Naive thymus-derived CD4-positive, alpha-beta T cell (primary cell): ENCODE results near the gene TMC5. TPM values are rescaled to one million over a fixed set of nuclear protein-coding genes. Genes with fewer than 3 reads are reported as not detected.

Experiments
- ATAC-seq: fragments of 150-1000 bp; cut with Tn5 transposase; 2 replicates; pipeline ENCODE4 v1.10.0; 2021; ENCODE audit warnings: mild to moderate bottlenecking, moderate library complexity
- CTCF ChIA-PET: fragments of 350-600 bp; sonication (Branson Sonifier 250); formaldehyde crosslinking; loops from one replicate; lab custom pipeline; 2021; ENCODE audit warnings: antibody characterized with exemption; lab: Charles Lee
- POLR2A ChIA-PET: fragments of 350-600 bp; sonication (Branson Sonifier 250); formaldehyde crosslinking; loops from one replicate; lab custom pipeline; 2021; ENCODE audit warnings: antibody characterized with exemption, inconsistent platforms; lab: Charles Lee
- DNase-seq, 9 donors: peaks; one replicate each; pipeline versions ENCODE4 v3.0.0 to v3.0.0-alpha.2; 2020 to 2022; ENCODE audit warnings: mixed read lengths in 1 of 9
- H3K27ac ChIP-seq: one replicate; pipeline ENCODE4 v1.7.0; 2013; ENCODE audit warnings: mild to moderate bottlenecking, low read depth, low read length, moderate library complexity
- H3K27me3 ChIP-seq, 2 donors: one replicate each; pipeline ENCODE4 v1.7.0; 2013; ENCODE audit warnings: low read length in 2 of 2, mild to moderate bottlenecking in 2 of 2, moderate library complexity in 2 of 2; ENCODE audit not compliant: control insufficient read depth in 2 of 2, insufficient read depth in 2 of 2
- H3K36me3 ChIP-seq, 3 experiments: 1 replicate in 2 of 3; 2 replicates in 1 of 3; pipeline ENCODE4 v1.7.0; 2013; ENCODE audit warnings: low read length in 3 of 3, mild to moderate bottlenecking in 3 of 3, moderate library complexity in 1 of 3; ENCODE audit not compliant: insufficient read depth in 3 of 3, control insufficient read depth in 2 of 3
- H3K4me1 ChIP-seq, 2 donors: one replicate each; pipeline ENCODE4 v1.7.0; 2013; ENCODE audit warnings: low read length in 2 of 2, mild to moderate bottlenecking in 2 of 2, moderate library complexity in 1 of 2; ENCODE audit not compliant: control insufficient read depth in 2 of 2, insufficient read depth in 2 of 2
- H3K4me3 ChIP-seq: 2 replicates; pipeline ENCODE4 v1.7.0; 2013; ENCODE audit warnings: mild to moderate bottlenecking, low read length
- H3K9me3 ChIP-seq, 3 experiments: 1 replicate in 2 of 3; 2 replicates in 1 of 3; pipeline ENCODE4 v1.7.0; 2013; ENCODE audit warnings: low read length in 3 of 3; ENCODE audit not compliant: control insufficient read depth in 2 of 3
- H3K27ac Mint-ChIP-seq, 9 donors: one replicate each; pipeline ENCODE4 v1.8.0; 2020 to 2022; ENCODE audit warnings: mixed read lengths in 9 of 9, mild to moderate bottlenecking in 8 of 9, moderate library complexity in 5 of 9, inconsistent platforms in 2 of 9
- H3K27me3 Mint-ChIP-seq, 5 donors: one replicate each; pipeline ENCODE4 v1.8.0; 2021 to 2022; ENCODE audit warnings: mixed read lengths in 5 of 5, mild to moderate bottlenecking in 1 of 5
- H3K36me3 Mint-ChIP-seq, 5 donors: one replicate each; pipeline ENCODE4 v1.8.0; 2020 to 2022; ENCODE audit warnings: mixed read lengths in 5 of 5, mild to moderate bottlenecking in 3 of 5, inconsistent platforms in 1 of 5
- H3K4me1 Mint-ChIP-seq, 7 donors: one replicate each; pipeline ENCODE4 v1.8.0; 2020 to 2022; ENCODE audit warnings: mixed read lengths in 7 of 7, mild to moderate bottlenecking in 3 of 7, inconsistent platforms in 1 of 7
- H3K4me3 Mint-ChIP-seq, 10 donors: one replicate each; pipeline ENCODE4 v1.8.0; 2020 to 2022; ENCODE audit warnings: mild to moderate bottlenecking in 10 of 10, mixed read lengths in 10 of 10, moderate library complexity in 6 of 10, inconsistent platforms in 2 of 10
- H3K9me3 Mint-ChIP-seq, 11 donors: one replicate each; pipeline ENCODE4 v1.8.0; 2020 to 2022; ENCODE audit warnings: mixed read lengths in 11 of 11, mild to moderate bottlenecking in 4 of 11, inconsistent platforms in 1 of 11, moderate library complexity in 1 of 11
- intact Hi-C, 2 donors: fragments of 100-400 bp; cut with micrococcal nuclease; formaldehyde crosslinking; loops; one replicate each; pipeline ENCODE4 v1.15.1; 2023
- polyA plus RNA-seq, 2 donors: library from polyadenylated mRNA; unstranded; fragments of 300-500 nt; fragmentation: Illumina TruSeq; gene quantifications; one replicate each; pipeline ENCODE4 v1.2.3, GENCODE V29; 2021
- total RNA-seq, 6 experiments: library from RNA in 5 of 6; stranded (reverse) in 5 of 6; gene quantifications; 1 replicate in 5 of 6; 2 replicates in 1 of 6; pipeline ENCODE4 v1.2.3 and lab custom pipeline; 2021 to 2026

Gene TMC5
- total and polyA plus RNA-seq, 7 experiments from 2014 or later, result not detected

- no peaks in the 10 kb centered on the region for H3K9me3 Mint-ChIP-seq
- ChIA-PET POLR2A (interaction anchor here (0.7 to 1.2 kb wide), 2 partner anchors 33 to 35 kb away, joined by 3 to 4 read pairs; partner anchors contain the start of gene VPS35L), CTCF (interaction anchor here (0.7 to 1.3 kb wide), 2 partner anchors 18 to 1156 kb away, joined by 3 to 5 read pairs; no protein-coding TSS in a partner anchor)
- no peaks in the 10 kb centered on the region for H3K27me3 Mint-ChIP-seq
- H3K9me3 ChIP-seq, result no peaks in the 10 kb centered on the region
- peak overlapping the region; percentile 72 to 95 (median 88) for H3K27ac Mint-ChIP-seq
- peaks cover 49 to 78% (median 64%) of the 10 kb centered on the region in 7 donors for H3K4me1 Mint-ChIP-seq
- H3K4me3 Mint-ChIP-seq, result peak overlapping the region; percentile 86 to 99 (median 95)
- H3K36me3 ChIP-seq, result peaks cover 0 to 26% (median 0%) of the 10 kb centered on the region in 3 experiments
- DNase-seq (no peak), ATAC-seq (no peak)
- intact Hi-C loops, result loop anchor here in 1 of 2 donors (5.0 to 10.0 kb wide), 5 partner anchors 404 to 1984 kb away; partner anchors contain the start of genes ARL6IP1, SMG1 and THUMPD1
- H3K4me3 ChIP-seq, result peak overlapping the region; percentile 88
- H3K27ac ChIP-seq, result peak overlapping the region; percentile 82
- peaks cover 15 to 31% of the 10 kb centered on the region in 2 donors for H3K4me1 ChIP-seq
- no peaks in the 10 kb centered on the region for H3K27me3 ChIP-seq
- H3K36me3 Mint-ChIP-seq, result peaks cover 3 to 18% (median 13%) of the 10 kb centered on the region in 5 donors
These were observed 103.2 kb downstream of the TMC5 start for GRCh38 chr16:19520861-19521331.

- ATAC-seq (peak; percentile 88), DNase-seq (peak; percentile 82 to 95 (median 89))
- Histone ChIP-seq H3K36me3 (peaks cover 0 to 17% (median 0%) of the 10 kb centered on the region in 3 experiments), H3K27me3 (no peaks in the 10 kb centered on the region), H3K9me3 (no peaks in the 10 kb centered on the region), H3K4me1 (peaks cover 15 to 31% of the 10 kb centered on the region in 2 donors), H3K4me3 (peak within 1 kb of the TSS; percentile 88), H3K27ac (peak within 1 kb of the TSS; percentile 82)
- Mint-ChIP-seq H3K27me3 (no peaks in the 10 kb centered on the region), H3K4me3 (peak within 1 kb of the TSS; percentile 86 to 99 (median 95)), H3K27ac (peak within 1 kb of the TSS; percentile 72 to 95 (median 88)), H3K36me3 (peaks cover 0 to 15% (median 7%) of the 10 kb centered on the region in 5 donors), H3K4me1 (peaks cover 48 to 74% (median 63%) of the 10 kb centered on the region in 7 donors), H3K9me3 (no peaks in the 10 kb centered on the region)
- POLR2A ChIA-PET, result interaction anchor here (0.7 to 1.2 kb wide), 2 partner anchors 32 to 34 kb away, joined by 3 to 4 read pairs; partner anchors contain the start of gene VPS35L
- intact Hi-C loops, result loop anchor here (1.0 to 10.0 kb wide), 7 partner anchors 13 to 1983 kb away; partner anchors contain the start of genes ARL6IP1 (in 1 of the 2), IQCK (in 1 of the 2), KNOP1 (in 1 of the 2) and SMG1 (in 1 of the 2)
- CTCF ChIA-PET, result interaction anchor here (1.0 kb wide), 1 partner anchor 34 kb away, joined by 3 read pairs; the partner anchor contains the start of gene VPS35L
These were observed 104.1 kb downstream of the TMC5 start, which contains the start of gene GDE1 for GRCh38 chr16:19521471-19522396. TSS of gene GDE1 (minus strand) at chr16:19522098. CDS start at chr16:19521964, 134 bp downstream.

- H3K9me3 Mint-ChIP-seq, result no peaks in the 10 kb centered on the region
- peaks cover 43 to 68% (median 57%) of the 10 kb centered on the region in 7 donors for H3K4me1 Mint-ChIP-seq
- H3K27me3 Mint-ChIP-seq, result no peaks in the 10 kb centered on the region
- H3K36me3 ChIP-seq, result peaks cover 0 to 11% (median 0%) of the 10 kb centered on the region in 3 experiments
- peaks cover 0 to 9% (median 3%) of the 10 kb centered on the region in 5 donors for H3K36me3 Mint-ChIP-seq
- peak overlapping the region; percentile 86 to 99 (median 95) for H3K4me3 Mint-ChIP-seq
- H3K4me3 ChIP-seq, result peak overlapping the region; percentile 88
- ChIA-PET POLR2A (interaction anchor here (1.2 kb wide), 1 partner anchor 33 kb away, joined by 3 read pairs; the partner anchor contains the start of gene VPS35L), CTCF (interaction anchor here (1.0 kb wide), 1 partner anchor 33 kb away, joined by 3 read pairs; the partner anchor contains the start of gene VPS35L)
- H3K4me1 ChIP-seq, result peaks cover 15 to 31% of the 10 kb centered on the region in 2 donors
- no peaks in the 10 kb centered on the region for H3K27me3 ChIP-seq
- intact Hi-C loops, result loop anchor here (1.0 to 10.0 kb wide), 7 partner anchors 14 to 1982 kb away; partner anchors contain the start of genes ARL6IP1 (in 1 of the 2), IQCK (in 1 of the 2), KNOP1 (in 1 of the 2) and SMG1 (in 1 of the 2)
- peak overlapping the region; percentile 82 for H3K27ac ChIP-seq
- ATAC-seq, result no peak
- H3K27ac Mint-ChIP-seq, result peak overlapping the region; percentile 72 to 95 (median 88)
- no peak for DNase-seq
- H3K9me3 ChIP-seq, result no peaks in the 10 kb centered on the region
These were observed 104.7 kb downstream of the TMC5 start for GRCh38 chr16:19522397-19522732.

- Mint-ChIP-seq H3K27me3 (no peaks in the 10 kb centered on the region), H3K27ac (peak overlapping the region in 6 of 9 donors; percentile 72 to 93 (median 88)), H3K4me1 (peaks cover 43 to 66% (median 54%) of the 10 kb centered on the region in 7 donors), H3K36me3 (peaks cover 0 to 9% (median 3%) of the 10 kb centered on the region in 5 donors), H3K9me3 (no peaks in the 10 kb centered on the region), H3K4me3 (peak overlapping the region in 7 of 10 donors; percentile 86 to 98 (median 95))
- no peaks in the 10 kb centered on the region for H3K9me3 ChIP-seq
- ChIA-PET POLR2A (interaction anchor here (3.7 kb wide), 1 partner anchor 33 kb away, joined by 37 read pairs; the partner anchor contains the start of gene VPS35L), CTCF (interaction anchor here (1.0 kb wide), 2 partner anchors 21 to 33 kb away, joined by 3 read pairs; partner anchors contain the start of gene VPS35L)
- peak overlapping the region; percentile 82 for H3K27ac ChIP-seq
- DNase-seq (no peak), ATAC-seq (no peak)
- H3K36me3 ChIP-seq, result peaks cover 0 to 9% (median 0%) of the 10 kb centered on the region in 3 experiments
- H3K4me1 ChIP-seq, result peaks cover 15 to 31% of the 10 kb centered on the region in 2 donors
- H3K27me3 ChIP-seq, result no peaks in the 10 kb centered on the region
- no peak overlapping the region for H3K4me3 ChIP-seq
- intact Hi-C loops, result loop anchor here (1.0 to 10.0 kb wide), 12 partner anchors 14 to 1982 kb away; partner anchors contain the start of genes ARL6IP1 (in 2 of the 2), COQ7 (in 2 of the 2), IQCK (in 2 of the 2) and KNOP1 (in 2 of the 2)
These were observed 105.1 kb downstream of the TMC5 start for GRCh38 chr16:19522760-19523159.

GRCh38 chr16:19523184-19523558, 105.5 kb downstream of the TMC5 start:
- peaks cover 0 to 9% (median 3%) of the 10 kb centered on the region in 5 donors for H3K36me3 Mint-ChIP-seq
- Histone ChIP-seq H3K4me1 (peaks cover 15 to 31% of the 10 kb centered on the region in 2 donors), H3K27ac (peak overlapping the region; percentile 82), H3K36me3 (peaks cover 0 to 9% (median 0%) of the 10 kb centered on the region in 3 experiments), H3K27me3 (no peaks in the 10 kb centered on the region), H3K9me3 (no peaks in the 10 kb centered on the region), H3K4me3 (no peak overlapping the region)
- ChIA-PET POLR2A (interaction anchor here (0.6 to 3.7 kb wide), 3 partner anchors 32 to 733 kb away, joined by 3 to 37 read pairs (median 6); partner anchors contain the start of genes COQ7, RPS15A and VPS35L), CTCF (interaction anchor here (0.6 to 2.3 kb wide), 3 partner anchors 21 to 607 kb away, joined by 3 to 19 read pairs (median 4); partner anchors contain the start of gene VPS35L)
- peak overlapping the region in 3 of 9 donors; percentile 21 to 92 (median 89) for H3K27ac Mint-ChIP-seq
- no peaks in the 10 kb centered on the region for H3K9me3 Mint-ChIP-seq
- no peaks in the 10 kb centered on the region for H3K27me3 Mint-ChIP-seq
- peaks cover 43 to 66% (median 54%) of the 10 kb centered on the region in 7 donors for H3K4me1 Mint-ChIP-seq
- DNase-seq (no peak), ATAC-seq (no peak)
- intact Hi-C loops, result loop anchor here (1.0 to 10.0 kb wide), 12 partner anchors 14 to 1982 kb away; partner anchors contain the start of genes ARL6IP1 (in 2 of the 2), COQ7 (in 2 of the 2), THUMPD1 (in 2 of the 2) and VPS35L (in 2 of the 2)
- peak overlapping the region in 5 of 10 donors; percentile 45 to 100 (median 94) for H3K4me3 Mint-ChIP-seq
